PC-3 (cell line): ENCODE measurements around the gene INF2.

Source experiments
- CTCF ChIP-seq: fragments of 300-600 bp; sonication (generic); conservative IDR thresholded peaks from 2 replicates; pipeline ENCODE4 v1.5.1; 2017; ENCODE audit warnings: antibody characterized with exemption, low read depth, mild to moderate bottlenecking, low read length
- EZH2phosphoT487 ChIP-seq: fragments of 300-600 bp; sonication (generic); IDR thresholded peaks from 2 replicates; pipeline ENCODE4 v1.6.1; 2018; ENCODE audit warnings: mild to moderate bottlenecking, antibody characterized with exemption, low read length, borderline replicate concordance

GRCh38 chr14:104738375-104739019, 49.1 kb downstream of the INF2 start:
- TF ChIP-seq CTCF (no peak), EZH2phosphoT487 (no peak)
